Measurements from ENCODE around the gene PLA1A.

Gene PLA1A

DNA sequence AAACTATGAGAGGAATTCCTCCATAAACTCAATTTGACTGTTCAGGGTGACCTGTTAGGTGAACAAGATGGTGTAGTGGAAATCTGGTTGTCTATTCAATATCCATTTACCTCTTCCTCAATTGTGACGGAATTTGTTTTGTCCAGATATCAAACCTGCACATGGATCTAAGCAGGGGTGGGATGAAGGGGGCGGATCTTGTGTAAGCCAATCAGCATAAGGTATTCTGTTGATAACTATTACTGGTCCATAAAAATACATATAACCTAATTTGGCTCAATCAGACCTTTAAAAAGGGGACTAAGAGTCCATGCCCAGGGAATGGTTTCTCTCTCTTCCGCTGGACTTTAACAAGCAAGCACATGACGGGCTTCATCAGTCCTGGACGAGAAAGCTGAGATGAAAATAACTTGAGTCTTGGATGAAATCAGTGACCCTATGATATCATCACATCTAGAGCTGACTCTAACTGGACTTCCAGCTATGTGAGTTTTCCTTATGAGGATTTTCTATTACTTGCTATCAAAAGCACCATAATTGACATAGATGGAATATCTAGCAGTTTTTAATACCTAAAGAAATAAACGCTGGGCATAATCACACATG, 68.4 kb downstream of the PLA1A start:
- DNase-seq (ENCODE audit: low read depth in 2 of 2) = no peak
- TF ChIP-seq, protein P1, sequence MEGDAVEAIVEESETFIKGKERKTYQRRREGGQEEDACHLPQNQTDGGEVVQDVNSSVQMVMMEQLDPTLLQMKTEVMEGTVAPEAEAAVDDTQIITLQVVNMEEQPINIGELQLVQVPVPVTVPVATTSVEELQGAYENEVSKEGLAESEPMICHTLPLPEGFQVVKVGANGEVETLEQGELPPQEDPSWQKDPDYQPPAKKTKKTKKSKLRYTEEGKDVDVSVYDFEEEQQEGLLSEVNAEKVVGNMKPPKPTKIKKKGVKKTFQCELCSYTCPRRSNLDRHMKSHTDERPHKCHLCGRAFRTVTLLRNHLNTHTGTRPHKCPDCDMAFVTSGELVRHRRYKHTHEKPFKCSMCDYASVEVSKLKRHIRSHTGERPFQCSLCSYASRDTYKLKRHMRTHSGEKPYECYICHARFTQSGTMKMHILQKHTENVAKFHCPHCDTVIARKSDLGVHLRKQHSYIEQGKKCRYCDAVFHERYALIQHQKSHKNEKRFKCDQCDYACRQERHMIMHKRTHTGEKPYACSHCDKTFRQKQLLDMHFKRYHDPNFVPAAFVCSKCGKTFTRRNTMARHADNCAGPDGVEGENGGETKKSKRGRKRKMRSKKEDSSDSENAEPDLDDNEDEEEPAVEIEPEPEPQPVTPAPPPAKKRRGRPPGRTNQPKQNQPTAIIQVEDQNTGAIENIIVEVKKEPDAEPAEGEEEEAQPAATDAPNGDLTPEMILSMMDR (IDR thresholded peaks at IDR 0.05; ENCODE audit: low read depth, low read length) = no peak
- no peak overlapping the region for H3K4me3 ChIP-seq (replicated peaks in 1 of 2; ENCODE audit: low read depth in 2 of 2, low read length in 2 of 2)

DNA sequence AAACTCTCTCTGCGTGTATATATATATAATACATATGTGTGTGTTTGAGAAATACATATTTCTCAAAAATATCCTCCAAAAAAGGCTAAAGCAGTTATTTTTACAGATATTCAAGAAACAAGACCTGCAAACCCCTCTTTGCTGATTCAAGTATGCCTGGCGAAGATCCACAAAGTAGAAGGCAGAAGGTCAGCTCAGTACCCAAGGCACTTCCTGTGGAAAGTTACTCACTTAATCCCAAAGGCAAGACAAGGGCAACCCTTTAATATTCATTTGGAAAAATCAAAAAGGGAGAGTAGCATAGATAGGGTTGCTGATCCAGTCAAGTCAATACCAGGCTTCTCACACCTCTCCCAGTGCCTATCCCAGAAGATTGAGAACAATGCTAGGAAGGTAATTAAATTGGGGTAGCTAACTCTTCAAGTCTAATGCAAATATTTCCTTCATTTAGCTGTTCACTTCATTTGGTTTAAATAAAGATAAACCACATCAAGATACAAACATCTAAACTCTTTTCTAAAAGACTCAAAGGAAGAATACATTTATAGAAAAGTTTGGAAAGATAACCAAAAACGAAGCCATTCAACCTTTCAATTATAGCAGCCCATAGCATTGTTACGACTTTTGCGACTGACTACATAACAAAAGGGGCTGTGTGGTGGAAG, 72.4 kb downstream of the PLA1A start:
- no peak overlapping the region for H3K4me3 ChIP-seq (replicated peaks in 1 of 2; ENCODE audit: low read depth in 2 of 2, low read length in 2 of 2)
- DNase-seq (ENCODE audit: low read depth in 2 of 2) = peak; percentile 34 to 58
- TF ChIP-seq, protein P1 (IDR thresholded peaks at IDR 0.05; ENCODE audit: low read depth, low read length) = no peak

DNA sequence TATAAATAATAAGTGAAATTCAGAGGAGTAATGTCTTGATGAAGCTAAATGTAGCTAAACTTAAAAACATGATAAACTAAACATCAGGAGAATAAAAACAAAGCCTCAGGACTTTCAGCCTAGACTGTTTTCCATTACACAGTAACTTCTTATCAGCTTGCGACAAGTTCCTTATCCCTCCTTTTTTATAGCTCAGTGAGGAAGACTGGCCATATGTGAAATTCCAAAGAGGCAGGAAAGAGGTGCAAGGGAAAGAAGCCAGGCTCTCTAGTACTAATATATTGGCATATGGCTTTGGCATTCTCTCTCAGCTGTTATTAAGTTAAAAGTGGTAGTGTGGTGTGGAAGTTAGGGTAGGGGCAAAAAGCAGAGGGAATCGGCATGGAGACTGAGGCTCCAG, 75.1 kb downstream of the PLA1A start:
- no peak overlapping the region for H3K4me3 ChIP-seq (replicated peaks in 1 of 2; ENCODE audit: low read depth in 2 of 2, low read length in 2 of 2)
- DNase-seq (ENCODE audit: low read depth in 2 of 2) = no peak
- TF ChIP-seq, protein P1 (IDR thresholded peaks at IDR 0.05; ENCODE audit: low read depth, low read length) = no peak

DNA sequence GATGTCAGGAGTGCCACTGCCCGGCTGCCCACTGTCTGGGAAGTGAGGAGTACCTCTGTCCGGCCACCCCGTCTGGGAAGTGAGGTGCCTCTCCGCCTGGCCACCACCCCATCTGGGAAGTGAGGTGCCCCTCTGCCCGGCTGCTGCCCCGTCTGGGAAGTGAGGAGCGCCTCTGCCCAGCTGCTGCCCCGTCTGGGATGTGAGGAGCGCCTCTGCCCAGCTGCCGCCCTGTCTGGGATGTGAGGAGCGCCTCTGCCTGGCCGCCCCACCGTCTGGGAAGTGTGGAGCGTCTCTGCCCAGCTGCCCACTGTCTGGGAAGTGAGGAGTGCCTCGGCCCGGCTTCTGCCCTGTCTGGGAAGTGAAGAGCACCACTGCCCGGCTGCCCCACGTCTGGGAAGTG, 76.2 kb downstream of the PLA1A start:
- DNase-seq (ENCODE audit: low read depth in 2 of 2) = no peak
- TF ChIP-seq, protein P1 (IDR thresholded peaks at IDR 0.05; ENCODE audit: low read depth, low read length) = no peak
- H3K4me3 ChIP-seq (replicated peaks in 1 of 2; ENCODE audit: low read depth in 2 of 2, low read length in 2 of 2) = no peak overlapping the region

DNA sequence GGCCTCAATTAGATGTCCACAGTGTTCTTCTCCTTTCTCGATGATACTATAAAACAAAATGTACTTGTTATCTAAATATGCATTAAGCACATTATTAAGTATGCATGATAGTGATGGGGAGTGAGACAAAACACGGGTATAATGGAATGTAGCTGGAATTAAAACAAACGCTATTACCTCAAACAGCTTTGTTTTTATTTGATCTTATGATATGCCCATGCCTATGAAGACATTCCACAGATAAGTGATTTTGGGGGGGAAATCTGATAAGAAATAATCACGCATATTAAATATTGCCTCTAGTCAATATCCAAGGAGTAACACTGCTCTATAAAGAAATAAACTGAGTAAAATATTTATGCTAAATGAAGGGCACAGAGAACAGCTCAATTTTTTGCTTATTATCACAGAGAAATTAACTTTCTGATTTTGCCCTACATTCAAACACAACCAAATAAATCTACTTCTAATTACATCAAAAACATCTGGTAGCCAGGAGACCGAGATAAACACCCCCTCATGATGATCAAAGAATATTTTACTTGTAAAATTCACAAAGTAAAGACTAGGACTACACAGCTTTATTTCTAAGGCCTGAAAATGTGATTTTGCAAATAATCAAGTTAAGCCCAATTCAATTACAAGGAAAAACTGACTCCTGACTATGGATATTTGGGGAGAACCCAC, 77.6 kb downstream of the PLA1A start:
- no peak overlapping the region for H3K4me3 ChIP-seq (replicated peaks in 1 of 2; ENCODE audit: low read depth in 2 of 2, low read length in 2 of 2)
- DNase-seq (ENCODE audit: low read depth in 2 of 2) = no peak
- TF ChIP-seq, protein P1 (IDR thresholded peaks at IDR 0.05; ENCODE audit: low read depth, low read length) = no peak

DNA sequence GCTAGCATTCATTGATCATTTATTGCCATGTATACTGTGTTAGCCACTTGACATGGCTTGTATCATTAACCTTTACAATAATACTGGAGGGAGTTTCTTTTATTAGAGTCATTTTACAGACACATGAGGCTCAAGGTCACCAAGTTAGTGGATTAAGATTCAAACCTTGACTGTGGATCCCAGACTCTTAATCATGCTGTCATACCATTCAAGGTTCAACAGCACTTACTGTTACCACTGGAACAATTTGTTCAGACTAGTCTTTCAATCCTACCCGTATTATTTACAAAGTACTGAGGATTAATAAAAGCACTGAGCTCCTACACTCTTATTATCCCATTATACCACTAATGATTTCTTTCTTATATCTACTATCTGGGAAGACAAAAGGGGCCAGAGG, 78.3 kb downstream of the PLA1A start:
- DNase-seq (ENCODE audit: low read depth in 2 of 2) = no peak

More for the DNA sequence above, 78.3 kb downstream of the PLA1A start:
- H3K4me3 ChIP-seq (replicated peaks in 1 of 2; ENCODE audit: low read depth in 2 of 2, low read length in 2 of 2) = peak overlapping the region; percentile 60 to 77
- TF ChIP-seq, protein P1 (IDR thresholded peaks at IDR 0.05; ENCODE audit: low read depth, low read length) = no peak
